ENCODE data around the gene LCN10.

GRCh38 chr9:136697821-136698526 lies 44.8 kb downstream of the LCN10 start:
- TF ChIP-seq CTCF (conservative IDR thresholded peaks at IDR 0.05; ENCODE audit: low read depth, low read length) (no peak), EZH2 (IDR thresholded peaks at IDR 0.05; ENCODE audit: low read length, unreplicated experiment) (no peak), EZH2phosphoT487 (IDR thresholded peaks at IDR 0.05; ENCODE audit: borderline replicate concordance, low read length) (no peak)

All from PC-3 (cell line).